ENCODE measurements around the gene GDF9. TPM values are rescaled to one million over a fixed set of nuclear protein-coding genes. Genes with fewer than 3 reads are reported as not detected.

Gene GDF9
- total RNA-seq, 4 donors from 2014 or later: 0.23 to 0.37 (median 0.31) TPM; not detected in 1

- H3K9me3 ChIP-seq: no peaks in the 10 kb centered on the region
- H3K27me3 ChIP-seq: no peaks in the 10 kb centered on the region
- no peak overlapping the region for H3K27ac ChIP-seq
- H3K4me3 ChIP-seq: no peak overlapping the region
- no peak for ATAC-seq
- peaks cover 3 to 40% of the 10 kb centered on the region in 2 donors for H3K36me3 ChIP-seq
- TF ChIP-seq POLR2A (IDR thresholded peaks at IDR 0.05): no peak
- TF ChIP-seq EP300 (IDR thresholded peaks at IDR 0.05): no peak
- no peak for TF ChIP-seq CTCF (IDR thresholded peaks at IDR 0.05)
- no peak for TF ChIP-seq POLR2AphosphoS5 (IDR thresholded peaks at IDR 0.05)
- peaks cover 0 to 8% (median 0%) of the 10 kb centered on the region in 3 donors for H3K4me1 ChIP-seq
- WGBS, 2 donors (ENCODE audit: low coverage in 1 of 2): 97% methylated on average over 3 of the region's 3 CpGs
Observed at GRCh38 chr5:132901730-132902129, 35.5 kb upstream of the GDF9 start.

GRCh38 chr5:132901036-132901435 lies 34.8 kb upstream of the GDF9 start:
- TF ChIP-seq POLR2AphosphoS5 (IDR thresholded peaks at IDR 0.05) (no peak), POLR2A (IDR thresholded peaks at IDR 0.05) (no peak)
- Histone ChIP-seq H3K4me1 (peaks cover 0 to 8% (median 0%) of the 10 kb centered on the region in 3 donors), H3K36me3 (peaks cover 3 to 47% of the 10 kb centered on the region in 2 donors), H3K4me3 (no peak overlapping the region), H3K9me3 (no peaks in the 10 kb centered on the region), H3K27me3 (no peaks in the 10 kb centered on the region), H3K27ac (no peak overlapping the region)
- WGBS, 2 donors (ENCODE audit: low coverage in 1 of 2): 61 to 68% methylated on average over 4 of the region's 4 CpGs
- no peak for ATAC-seq

- 63 to 65% methylated on average over 3 of the region's 3 CpGs for WGBS, 2 donors (ENCODE audit: low coverage in 1 of 2)
- Histone ChIP-seq H3K27me3 (no peaks in the 10 kb centered on the region), H3K4me1 (peaks cover 0 to 12% (median 0%) of the 10 kb centered on the region in 3 donors), H3K27ac (no peak overlapping the region), H3K4me3 (no peak overlapping the region), H3K9me3 (no peaks in the 10 kb centered on the region), H3K36me3 (peaks cover 3 to 69% of the 10 kb centered on the region in 2 donors)
- no peak for TF ChIP-seq EP300 (IDR thresholded peaks at IDR 0.05)
- TF ChIP-seq POLR2AphosphoS5 (IDR thresholded peaks at IDR 0.05): no peak
- TF ChIP-seq CTCF (IDR thresholded peaks at IDR 0.05): no peak
- TF ChIP-seq POLR2A (IDR thresholded peaks at IDR 0.05): no peak
- no peak for ATAC-seq
Observed at GRCh38 chr5:132898094-132898493, 31.8 kb upstream of the GDF9 start.

GRCh38 chr5:132896685-132897084 lies 30.4 kb upstream of the GDF9 start:
- ATAC-seq: no peak

GRCh38 chr5:132895719-132896305 lies 29.5 kb upstream of the GDF9 start:
- no peak for ATAC-seq
- H3K9me3 ChIP-seq: no peaks in the 10 kb centered on the region
- H3K36me3 ChIP-seq: peaks cover 3 to 86% of the 10 kb centered on the region in 2 donors
- TF ChIP-seq POLR2AphosphoS5 (IDR thresholded peaks at IDR 0.05) (no peak), EP300 (IDR thresholded peaks at IDR 0.05) (no peak), POLR2A (IDR thresholded peaks at IDR 0.05) (no peak), CTCF (IDR thresholded peaks at IDR 0.05) (no peak)
- H3K4me3 ChIP-seq: no peak overlapping the region
- no peaks in the 10 kb centered on the region for H3K27me3 ChIP-seq
- H3K4me1 ChIP-seq: peaks cover 0 to 12% (median 0%) of the 10 kb centered on the region in 3 donors
- 75 to 79% methylated on average over 3 to 4 of the region's 4 CpGs for WGBS, 2 donors (ENCODE audit: low coverage in 1 of 2)
- H3K27ac ChIP-seq: no peak overlapping the region

More at GRCh38 chr5:132896685-132897084, 30.4 kb upstream of the GDF9 start:
- Histone ChIP-seq H3K4me3 (no peak overlapping the region), H3K36me3 (peaks cover 3 to 77% of the 10 kb centered on the region in 2 donors), H3K9me3 (no peaks in the 10 kb centered on the region), H3K27me3 (no peaks in the 10 kb centered on the region), H3K27ac (no peak overlapping the region), H3K4me1 (peaks cover 0 to 12% (median 0%) of the 10 kb centered on the region in 3 donors)
- 80 to 94% methylated on average over 1 to 4 of the region's 7 CpGs for WGBS, 2 donors (ENCODE audit: low coverage in 1 of 2)
- no peak for TF ChIP-seq EP300 (IDR thresholded peaks at IDR 0.05)
- no peak for TF ChIP-seq POLR2AphosphoS5 (IDR thresholded peaks at IDR 0.05)
- TF ChIP-seq CTCF (IDR thresholded peaks at IDR 0.05): no peak
- no peak for TF ChIP-seq POLR2A (IDR thresholded peaks at IDR 0.05)
